SK-N-SH (cell line): ENCODE results near the gene ABHD4. TPM values are rescaled to one million over a fixed set of nuclear protein-coding genes. Genes with fewer than 3 reads are reported as not detected.
A peak's percentile ranks its signal among the peaks of the same experiment; 100 is the strongest.

Experiments
- CTCF ChIA-PET: fragments of 300-600, 350-600 bp; formaldehyde crosslinking; extraction: SDS; loops from one replicate; lab custom pipeline; 2021; lab: Yijun Ruan, JAX
- POLR2A ChIA-PET: fragments of 350-600 bp; sonication (Branson Sonifier 250); formaldehyde crosslinking; extraction: SDS; loops from one replicate; lab custom pipeline; 2020; ENCODE audit warnings: antibody characterized with exemption, inconsistent platforms; lab: Yijun Ruan, JAX
- DNase-seq: peaks from one replicate; pipeline ENCODE4 v3.0.0; 2012
- H2AFZ ChIP-seq: fragments of 200-600 bp; sonication (generic); 2 replicates; pipeline ENCODE4 v1.8.1; 2016; ENCODE audit warnings: antibody characterized with exemption, mild to moderate bottlenecking, low read depth
- H3F3A ChIP-seq: fragments of 200-600 bp; sonication (generic); replicated peaks from 2 replicates; pipeline ENCODE3; 2016; ENCODE audit warnings: antibody characterized with exemption, mild to moderate bottlenecking; ENCODE audit not compliant: insufficient read depth
- H3K27ac ChIP-seq, 2 experiments: fragments of 200-500 bp in 1 of 2; fragments of 200-600 bp in 1 of 2; sonication (Bioruptor generic) in 1 of 2; sonication (generic), shearing (Covaris generic) in 1 of 2; 2 replicates each; pipeline versions ENCODE4 v1.5.1 to v1.6.1; 2014 to 2016; ENCODE audit warnings: low read depth in 2 of 2, inconsistent platforms in 1 of 2, low read length in 1 of 2, mild to moderate bottlenecking in 1 of 2, mixed read lengths in 1 of 2
- H3K27me3 ChIP-seq: fragments of 200-600 bp; sonication (generic), shearing (Covaris generic); 2 replicates; pipeline ENCODE4 v1.6.1; 2016; ENCODE audit warnings: mixed run types; ENCODE audit not compliant: insufficient read depth
- H3K36me3 ChIP-seq, 2 experiments: fragments of 200-500 bp in 1 of 2; fragments of 200-600 bp in 1 of 2; sonication (Bioruptor generic) in 1 of 2; sonication (generic) in 1 of 2; replicated peaks in 1 of 2; 2 replicates each; pipeline versions ENCODE3 to v1.5.1; 2014 to 2016; ENCODE audit warnings: low read length in 1 of 2, mild to moderate bottlenecking in 1 of 2; ENCODE audit not compliant: insufficient read depth in 2 of 2, control insufficient read depth in 1 of 2
- H3K4me1 ChIP-seq, 2 experiments: fragments of 200-500 bp in 1 of 2; fragments of 200-600 bp in 1 of 2; sonication (Bioruptor generic) in 1 of 2; sonication (generic), shearing (Covaris generic) in 1 of 2; 2 replicates each; pipeline versions ENCODE4 v1.5.1 to v1.6.1; 2014 to 2016; ENCODE audit warnings: low read depth in 1 of 2, low read length in 1 of 2, mixed run types in 1 of 2; ENCODE audit not compliant: insufficient read depth in 2 of 2, control insufficient read depth in 1 of 2
- H3K4me2 ChIP-seq: fragments of 200-600 bp; sonication (generic), shearing (Covaris generic); 2 replicates; pipeline ENCODE4 v1.6.1; 2017; ENCODE audit warnings: mixed run types
- H3K4me3 ChIP-seq, 2 experiments: fragments of 200-500 bp in 1 of 2; fragments of 200-600 bp in 1 of 2; sonication (Bioruptor generic) in 1 of 2; sonication (generic), shearing (Covaris generic) in 1 of 2; 2 replicates each; pipeline versions ENCODE4 v1.5.1 to v1.8.1; 2014 to 2016; ENCODE audit warnings: low read depth in 2 of 2, inconsistent platforms in 1 of 2, low read length in 1 of 2, mild to moderate bottlenecking in 1 of 2, mixed read lengths in 1 of 2, moderate library complexity in 1 of 2
- H3K79me2 ChIP-seq: fragments of 200-600 bp; sonication (generic); 2 replicates; pipeline ENCODE4 v1.8.1; 2017; ENCODE audit warnings: mild to moderate bottlenecking; ENCODE audit not compliant: insufficient read depth
- H3K9ac ChIP-seq: fragments of 200-600 bp; sonication (generic); 2 replicates; pipeline ENCODE4 v1.6.1; 2017; ENCODE audit warnings: mixed run types
- H3K9me2 ChIP-seq: fragments of 200-600 bp; sonication (generic); 2 replicates; pipeline ENCODE4 v1.6.1; 2017; ENCODE audit warnings: mixed run types
- H3K9me3 ChIP-seq: fragments of 200-600 bp; sonication (generic); 2 replicates; pipeline ENCODE4 v1.6.1; 2017; ENCODE audit warnings: mixed run types, mild to moderate bottlenecking, moderate library complexity
- H4K20me1 ChIP-seq: fragments of 200-600 bp; sonication (generic); 2 replicates; pipeline ENCODE4 v1.6.1; 2017; ENCODE audit warnings: mild to moderate bottlenecking, mixed run types; ENCODE audit not compliant: insufficient read depth
- ELF1 ChIP-seq: IDR thresholded peaks from 2 replicates; pipeline ENCODE4 v1.4.0; 2012
- EP300 ChIP-seq, 2 experiments: IDR thresholded peaks; 2 replicates each; pipeline versions ENCODE4 v1.4.0 to v1.6.1; 2012; ENCODE audit warnings: borderline replicate concordance in 1 of 2, low read depth in 1 of 2, low read length in 1 of 2
- EZH2phosphoT487 ChIP-seq: fragments of 200-600 bp; sonication (generic); IDR thresholded peaks from 2 replicates; pipeline ENCODE4 v1.6.1; 2017; ENCODE audit warnings: low read depth, mixed run types, mild to moderate bottlenecking, antibody characterized with exemption, moderate library complexity, borderline replicate concordance
- FOSL2 ChIP-seq: IDR thresholded peaks from 2 replicates; pipeline ENCODE4 v1.4.0; 2012; ENCODE audit warnings: low read depth, mild to moderate bottlenecking, moderate library complexity, borderline replicate concordance
- GATA2 ChIP-seq: sonication (generic); formaldehyde crosslinking; IDR thresholded peaks from 2 replicates; pipeline ENCODE4 v1.5.0; 2020; ENCODE audit warnings: mild to moderate bottlenecking, missing genetic modification reagents
- JUND ChIP-seq: IDR thresholded peaks from 2 replicates; pipeline ENCODE4 v1.4.0; 2012
- MXI1 ChIP-seq: IDR thresholded peaks from 2 replicates; pipeline ENCODE4 v1.6.1; 2012; ENCODE audit warnings: mild to moderate bottlenecking, low read depth, low read length, improper control_type of control experiment
- NRF1 ChIP-seq: IDR thresholded peaks from 2 replicates; pipeline ENCODE4 v1.6.1; 2012; ENCODE audit warnings: low read depth, mild to moderate bottlenecking, low read length
- RCOR1 ChIP-seq: fragments of 150-350 bp; IDR thresholded peaks from 2 replicates; pipeline ENCODE4 v1.6.1; 2017; ENCODE audit warnings: antibody characterized with exemption, low read length
- SIN3A ChIP-seq: IDR thresholded peaks from 2 replicates; pipeline ENCODE4 v1.6.1; 2012; ENCODE audit warnings: low read depth, mild to moderate bottlenecking, low read length, moderate library complexity, borderline replicate concordance
- TAF1 ChIP-seq: IDR thresholded peaks from 2 replicates; pipeline ENCODE4 v1.6.1; 2012; ENCODE audit warnings: low read depth, mild to moderate bottlenecking, low read length, moderate library complexity, borderline replicate concordance
- TEAD4 ChIP-seq: IDR thresholded peaks from 2 replicates; pipeline ENCODE4 v1.4.0; 2012; ENCODE audit warnings: mild to moderate bottlenecking, borderline replicate concordance; ENCODE audit not compliant: insufficient read depth
- YY1 ChIP-seq: IDR thresholded peaks from 2 replicates; pipeline ENCODE4 v1.4.0; 2012; ENCODE audit warnings: low read depth, mild to moderate bottlenecking
- WGBS: methylation state at CpG from one replicate; pipeline ENCODE4 v1.1.6; 2017; ENCODE audit warnings: low lambda C conversion rate; 5-methylcytosine and 5-hydroxymethylcytosine counted together
- polyA plus RNA-seq, 3 experiments: library from polyadenylated mRNA; depleted of rRNA; stranded (reverse); fragments of >200 nt; gene quantifications; 2 replicates each; pipeline ENCODE4 v1.2.3, GENCODE V29; 2012
- TF ChIP-seq, protein P1 (sequence below): IDR thresholded peaks from 2 replicates; pipeline ENCODE4 v1.6.1; 2012; ENCODE audit warnings: mild to moderate bottlenecking, low read depth, low read length, moderate library complexity
- TF ChIP-seq, protein P2 (sequence below): fragments of 150-350 bp; IDR thresholded peaks from 2 replicates; pipeline ENCODE4 v1.6.1; 2017; ENCODE audit warnings: antibody characterized with exemption, low read length, low read depth, borderline replicate concordance

The ABHD4 gene
- polyA plus RNA-seq, 1 of the 3 experiments (the other 2 are of a cell fraction) = 15.0 TPM

DNA sequence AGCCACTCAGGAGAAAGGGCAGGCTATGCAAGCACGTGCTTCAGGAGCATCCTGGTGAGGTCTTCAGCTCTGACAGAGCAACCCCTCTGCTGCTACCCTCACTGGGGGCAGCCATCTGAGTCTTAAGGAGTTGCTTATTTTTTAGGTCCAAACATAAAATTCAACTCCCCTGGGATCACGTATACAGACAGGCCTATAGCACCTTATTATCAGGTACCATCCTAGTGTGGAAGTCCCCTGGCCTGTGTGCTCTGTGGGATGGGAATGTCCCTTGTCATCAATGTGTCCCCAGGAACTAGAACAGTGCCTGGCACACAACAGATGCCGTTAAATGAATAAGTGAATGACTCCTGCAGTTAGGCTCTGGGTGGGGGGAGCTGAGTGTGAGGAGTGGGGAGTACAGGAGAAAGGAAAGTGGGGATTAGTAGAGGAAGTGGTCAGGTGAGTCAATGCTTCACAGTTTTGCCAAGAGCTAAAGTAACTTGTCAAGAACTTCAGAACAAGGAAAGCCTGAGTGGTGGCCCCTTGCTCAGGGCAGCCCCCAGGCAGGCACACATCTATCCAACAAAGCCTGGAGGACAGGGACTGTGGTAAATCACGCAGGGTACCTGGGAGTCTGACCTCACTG is 42.6 kb upstream of the ABHD4 start (continued):
- no peak for TF ChIP-seq EZH2phosphoT487
- TF ChIP-seq, protein P1, sequence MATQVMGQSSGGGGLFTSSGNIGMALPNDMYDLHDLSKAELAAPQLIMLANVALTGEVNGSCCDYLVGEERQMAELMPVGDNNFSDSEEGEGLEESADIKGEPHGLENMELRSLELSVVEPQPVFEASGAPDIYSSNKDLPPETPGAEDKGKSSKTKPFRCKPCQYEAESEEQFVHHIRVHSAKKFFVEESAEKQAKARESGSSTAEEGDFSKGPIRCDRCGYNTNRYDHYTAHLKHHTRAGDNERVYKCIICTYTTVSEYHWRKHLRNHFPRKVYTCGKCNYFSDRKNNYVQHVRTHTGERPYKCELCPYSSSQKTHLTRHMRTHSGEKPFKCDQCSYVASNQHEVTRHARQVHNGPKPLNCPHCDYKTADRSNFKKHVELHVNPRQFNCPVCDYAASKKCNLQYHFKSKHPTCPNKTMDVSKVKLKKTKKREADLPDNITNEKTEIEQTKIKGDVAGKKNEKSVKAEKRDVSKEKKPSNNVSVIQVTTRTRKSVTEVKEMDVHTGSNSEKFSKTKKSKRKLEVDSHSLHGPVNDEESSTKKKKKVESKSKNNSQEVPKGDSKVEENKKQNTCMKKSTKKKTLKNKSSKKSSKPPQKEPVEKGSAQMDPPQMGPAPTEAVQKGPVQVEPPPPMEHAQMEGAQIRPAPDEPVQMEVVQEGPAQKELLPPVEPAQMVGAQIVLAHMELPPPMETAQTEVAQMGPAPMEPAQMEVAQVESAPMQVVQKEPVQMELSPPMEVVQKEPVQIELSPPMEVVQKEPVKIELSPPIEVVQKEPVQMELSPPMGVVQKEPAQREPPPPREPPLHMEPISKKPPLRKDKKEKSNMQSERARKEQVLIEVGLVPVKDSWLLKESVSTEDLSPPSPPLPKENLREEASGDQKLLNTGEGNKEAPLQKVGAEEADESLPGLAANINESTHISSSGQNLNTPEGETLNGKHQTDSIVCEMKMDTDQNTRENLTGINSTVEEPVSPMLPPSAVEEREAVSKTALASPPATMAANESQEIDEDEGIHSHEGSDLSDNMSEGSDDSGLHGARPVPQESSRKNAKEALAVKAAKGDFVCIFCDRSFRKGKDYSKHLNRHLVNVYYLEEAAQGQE = no peak
- no peak for TF ChIP-seq TAF1
- no peak for TF ChIP-seq MXI1

DNA sequence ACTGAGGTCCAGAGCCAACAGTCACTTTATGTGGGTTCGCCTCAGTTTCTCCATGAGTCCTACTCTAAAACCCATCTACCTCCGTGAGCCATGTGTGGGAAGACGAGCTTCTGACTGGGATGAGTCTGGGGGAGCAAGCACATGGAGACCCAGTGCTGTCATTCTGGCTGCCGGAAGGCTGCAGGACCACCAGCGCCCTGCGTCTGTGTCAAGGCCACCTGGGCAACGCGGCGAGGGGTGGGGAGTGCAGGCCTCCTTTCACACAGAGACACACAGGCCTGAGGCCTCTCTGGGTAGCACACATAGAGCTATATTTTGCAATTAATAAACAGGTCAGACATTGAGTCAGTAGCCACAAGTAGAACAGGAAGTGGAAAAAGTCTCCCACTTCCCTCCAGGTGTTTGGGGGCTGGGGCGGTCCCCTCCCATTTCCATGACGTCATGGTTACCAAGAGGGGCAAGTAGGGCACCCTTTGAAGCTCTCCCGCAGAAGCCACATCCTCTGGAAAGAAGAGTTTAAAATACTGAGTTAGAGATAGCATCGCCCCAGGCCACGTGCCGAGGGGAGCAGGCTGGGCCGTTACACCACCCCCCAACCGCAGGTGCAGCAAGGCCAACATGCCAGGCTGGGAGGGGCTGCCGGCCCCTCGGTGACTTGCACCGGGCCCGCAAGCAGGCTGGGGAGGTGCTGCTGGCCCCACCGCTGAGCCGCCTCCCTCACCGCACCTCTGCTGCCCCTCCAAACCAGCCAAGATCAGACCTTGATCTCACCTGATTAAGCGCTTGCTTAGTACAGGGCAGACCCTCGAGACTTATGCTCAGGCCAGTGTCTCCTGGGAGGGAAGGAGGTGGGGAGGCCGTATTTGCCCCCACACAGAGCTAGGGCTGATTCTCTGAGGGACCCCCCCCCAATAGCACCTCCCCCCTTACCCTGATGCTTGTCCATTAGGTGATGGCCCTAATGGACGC is 41.8 kb upstream of the ABHD4 start:
- 0 out of 2 replicates have a peak overlapping the region, but pooled peaks have one; percentile 11 for H3K4me2 ChIP-seq
- H3K36me3 ChIP-seq = peaks cover 0 to 2% of the 10 kb centered on the region in 2 experiments
- H3K9ac ChIP-seq = no peak overlapping the region
- H3K9me3 ChIP-seq = no peaks in the 10 kb centered on the region
- H3F3A ChIP-seq = no peaks in the 10 kb centered on the region
- WGBS = 80% methylated on average over 20 of the region's 28 CpGs
- peak overlapping the region in 1 of 2 experiments; percentile 67; a peak in 1 of 4 replicates for H3K4me3 ChIP-seq
- peak overlapping the region; percentile 88 for H2AFZ ChIP-seq
- H3K9me2 ChIP-seq = no peaks in the 10 kb centered on the region
- H4K20me1 ChIP-seq = no peaks in the 10 kb centered on the region
- TF ChIP-seq, protein P2, sequence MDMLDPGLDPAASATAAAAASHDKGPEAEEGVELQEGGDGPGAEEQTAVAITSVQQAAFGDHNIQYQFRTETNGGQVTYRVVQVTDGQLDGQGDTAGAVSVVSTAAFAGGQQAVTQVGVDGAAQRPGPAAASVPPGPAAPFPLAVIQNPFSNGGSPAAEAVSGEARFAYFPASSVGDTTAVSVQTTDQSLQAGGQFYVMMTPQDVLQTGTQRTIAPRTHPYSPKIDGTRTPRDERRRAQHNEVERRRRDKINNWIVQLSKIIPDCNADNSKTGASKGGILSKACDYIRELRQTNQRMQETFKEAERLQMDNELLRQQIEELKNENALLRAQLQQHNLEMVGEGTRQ = no peak
- TF ChIP-seq RCOR1 (no peak), MXI1 (no peak), JUND (no peak), SIN3A (no peak), NRF1 (no peak), EP300 (IDR thresholded peaks at IDR 0.05; ENCODE audit: borderline replicate concordance in 1 of 2, low read depth in 1 of 2, low read length in 1 of 2) (no peak), FOSL2 (no peak), YY1 (no peak), GATA2 (CRISPR knock-in tag) (no peak), TEAD4 (no peak), ELF1 (no peak), TAF1 (no peak)
- TF ChIP-seq, protein P1 = no peak
- no peak for DNase-seq
- no peak overlapping the region for H3K27ac ChIP-seq
- POLR2A ChIA-PET = no interaction called here
- CTCF ChIA-PET = interaction anchor here (0.6 to 10.3 kb wide), 88 partner anchors 9 to 631 kb away, joined by 3 to 116 read pairs (median 4); partner anchors contain the start of genes ABHD4 and OXA1L
- no peaks in the 10 kb centered on the region for H3K79me2 ChIP-seq
- peaks cover 3 to 18% of the 10 kb centered on the region in 2 experiments; a peak in 3 of 4 replicates for H3K4me1 ChIP-seq
- H3K27me3 ChIP-seq = no peaks in the 10 kb centered on the region
